ENCODE measurements around the gene SIRPG.

SIRPG gene

DNA sequence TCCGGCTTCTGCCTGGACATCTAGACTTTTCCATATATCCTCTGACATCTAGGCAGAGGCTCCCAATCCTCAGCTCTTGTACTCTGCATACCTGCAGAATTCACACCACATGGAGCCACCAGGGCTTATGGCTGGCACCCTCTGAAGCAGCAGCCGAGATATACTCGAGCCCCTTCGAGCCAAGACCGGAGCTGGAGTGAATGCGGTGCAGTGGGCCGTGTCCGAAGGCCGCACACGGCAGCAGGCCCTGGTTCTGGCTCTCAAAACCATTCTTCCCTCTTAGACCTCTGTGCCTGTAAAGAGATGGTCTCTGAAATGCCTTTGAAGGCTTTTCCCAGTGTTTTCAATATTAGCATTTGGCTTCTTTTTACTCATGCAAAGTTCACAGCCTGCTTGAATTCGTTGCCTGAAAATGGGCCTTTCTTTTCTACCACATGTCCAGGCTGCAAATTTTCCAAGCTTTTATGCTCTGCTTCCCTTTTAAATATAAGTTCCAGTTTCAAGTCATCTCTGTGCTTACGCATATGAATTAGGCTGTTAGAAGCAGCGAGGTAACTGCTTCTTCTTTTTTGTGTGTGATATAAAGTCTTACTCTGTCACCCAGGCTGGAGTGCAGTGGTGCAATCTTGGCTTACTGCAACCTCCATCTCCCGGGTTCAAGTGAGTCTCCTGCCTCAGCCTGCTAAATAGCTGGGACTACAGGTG, 33.9 kb downstream of the SIRPG start:
- no peak overlapping the region for H2AFZ ChIP-seq (ENCODE audit: low read length)
- no peak overlapping the region for H3K4me3 ChIP-seq (ENCODE audit: low read length in 2 of 2)
- no CpG with 5 or more reads among the region's 14 CpGs for WGBS, 2 donors (ENCODE audit: extremely low coverage in 2 of 2, insufficient read length in 2 of 2, insufficient replicate concordance in 1 of 2)
- no peak overlapping the region for H2AK5ac ChIP-seq (ENCODE audit: low read depth, low read length)
- no peaks in the 10 kb centered on the region for H3K4me1 ChIP-seq (ENCODE audit: control insufficient read depth in 2 of 2, insufficient read depth in 1 of 2, low read depth in 1 of 2, low read length in 2 of 2)
- no peak overlapping the region for H3K14ac ChIP-seq (ENCODE audit: low read length)
- H3K4me2 ChIP-seq (ENCODE audit: insufficient read depth, low read length, poor library complexity, severe bottlenecking): no peak overlapping the region
- no peak overlapping the region for H2BK12ac ChIP-seq (ENCODE audit: low read length)
- peaks cover 0 to 6% (median 0%) of the 10 kb centered on the region in 3 experiments for H3K27me3 ChIP-seq (ENCODE audit: control insufficient read depth in 3 of 3, insufficient read depth in 3 of 3, low read depth in 1 of 3, low read length in 3 of 3)
- H3K4ac ChIP-seq (ENCODE audit: low read length): no peak overlapping the region
- H4K91ac ChIP-seq (ENCODE audit: low read depth, low read length, poor library complexity): no peak overlapping the region
- no peaks in the 10 kb centered on the region for H3K36me3 ChIP-seq (replicated peaks in 1 of 2; ENCODE audit: control insufficient read depth in 2 of 2, insufficient read depth in 2 of 2, low read length in 2 of 2)
- no peaks in the 10 kb centered on the region for H3K9me3 ChIP-seq (replicated peaks in 1 of 2; ENCODE audit: control insufficient read depth in 2 of 2, insufficient read depth in 1 of 2, low read depth in 1 of 2, low read length in 2 of 2)
- DNase-seq (ENCODE audit: low spot score): no peak
- H2BK5ac ChIP-seq (ENCODE audit: low read length): no peak overlapping the region
- no peak overlapping the region for H3K27ac ChIP-seq (replicated peaks; ENCODE audit: low read length)
- no peak overlapping the region for H4K8ac ChIP-seq (ENCODE audit: low read depth, low read length)
- no peaks in the 10 kb centered on the region for H3K79me1 ChIP-seq (ENCODE audit: low read depth, low read length)
- no peak overlapping the region for H2BK15ac ChIP-seq (ENCODE audit: low read length)
- no peak overlapping the region for H2BK120ac ChIP-seq (ENCODE audit: low read depth, low read length)
- no peak overlapping the region for H3K23ac ChIP-seq (ENCODE audit: low read depth, low read length, poor library complexity)
- H3K9ac ChIP-seq (ENCODE audit: low read depth, low read length, poor library complexity): no peak overlapping the region
- no peak overlapping the region for H3K18ac ChIP-seq (ENCODE audit: low read length)

DNA sequence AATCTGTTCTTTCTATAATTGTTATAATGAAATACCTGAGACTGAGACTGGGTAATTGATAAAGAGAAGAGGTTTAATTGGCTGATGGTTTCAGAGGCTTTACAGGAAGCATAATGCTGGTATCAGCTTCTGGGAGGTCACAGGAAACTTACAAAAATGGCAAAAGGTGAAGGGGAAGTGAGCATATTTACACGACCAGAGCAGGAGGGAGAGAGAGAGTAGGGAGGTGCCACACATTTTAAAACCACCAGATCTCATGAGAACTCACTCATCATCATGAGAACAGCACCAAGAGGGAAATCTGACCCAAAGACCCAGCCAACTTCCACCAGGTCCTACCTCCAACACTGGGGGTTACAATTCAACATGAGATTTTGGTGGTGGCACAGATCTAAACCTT, 35.1 kb downstream of the SIRPG start:
- Histone ChIP-seq H4K91ac (ENCODE audit: low read depth, low read length, poor library complexity) (no peak overlapping the region), H3K9me3 (replicated peaks in 1 of 2; ENCODE audit: control insufficient read depth in 2 of 2, insufficient read depth in 1 of 2, low read depth in 1 of 2, low read length in 2 of 2) (no peaks in the 10 kb centered on the region), H2BK15ac (ENCODE audit: low read length) (no peak overlapping the region), H3K79me1 (ENCODE audit: low read depth, low read length) (no peaks in the 10 kb centered on the region), H3K4me1 (ENCODE audit: control insufficient read depth in 2 of 2, insufficient read depth in 1 of 2, low read depth in 1 of 2, low read length in 2 of 2) (no peaks in the 10 kb centered on the region), H2BK5ac (ENCODE audit: low read length) (no peak overlapping the region), H4K8ac (ENCODE audit: low read depth, low read length) (no peak overlapping the region), H3K9ac (ENCODE audit: low read depth, low read length, poor library complexity) (no peak overlapping the region), H2BK120ac (ENCODE audit: low read depth, low read length) (no peak overlapping the region), H3K27me3 (ENCODE audit: control insufficient read depth in 3 of 3, insufficient read depth in 3 of 3, low read depth in 1 of 3, low read length in 3 of 3) (peaks cover 0 to 2% (median 0%) of the 10 kb centered on the region in 3 experiments), H3K27ac (replicated peaks; ENCODE audit: low read length) (no peak overlapping the region), H2AFZ (ENCODE audit: low read length) (no peak overlapping the region), H3K14ac (ENCODE audit: low read length) (no peak overlapping the region), H3K4me3 (ENCODE audit: low read length in 2 of 2) (no peak overlapping the region), H3K4me2 (ENCODE audit: insufficient read depth, low read length, poor library complexity, severe bottlenecking) (no peak overlapping the region), H3K4ac (ENCODE audit: low read length) (no peak overlapping the region), H2BK12ac (ENCODE audit: low read length) (no peak overlapping the region), H2AK5ac (ENCODE audit: low read depth, low read length) (no peak overlapping the region), H3K23ac (ENCODE audit: low read depth, low read length, poor library complexity) (no peak overlapping the region), H3K18ac (ENCODE audit: low read length) (no peak overlapping the region), H3K36me3 (replicated peaks in 1 of 2; ENCODE audit: control insufficient read depth in 2 of 2, insufficient read depth in 2 of 2, low read length in 2 of 2) (no peaks in the 10 kb centered on the region)
- DNase-seq (ENCODE audit: low spot score): no peak
- WGBS, 2 donors (ENCODE audit: extremely low coverage in 2 of 2, insufficient read length in 2 of 2, insufficient replicate concordance in 1 of 2): no CpG with 5 or more reads among the region's 1 CpG

DNA sequence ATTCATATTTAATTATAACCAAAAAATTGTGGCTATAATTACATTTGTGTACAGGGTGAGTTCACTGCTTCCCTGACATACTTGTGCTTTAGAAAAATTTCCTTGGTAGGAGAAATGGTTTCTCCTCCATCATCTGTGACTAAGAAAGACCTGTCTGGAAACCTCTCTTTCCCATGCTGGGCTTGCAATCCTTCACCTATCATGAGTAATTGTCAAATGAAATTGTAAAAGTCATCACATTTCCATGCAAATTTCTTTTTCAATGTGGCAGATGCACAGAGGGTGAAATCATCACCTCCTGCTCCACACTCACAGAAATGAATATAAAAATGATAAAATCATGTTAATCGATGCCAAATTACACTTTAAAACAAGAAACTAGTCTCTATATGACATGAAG, 36.3 kb downstream of the SIRPG start:
- H4K91ac ChIP-seq (ENCODE audit: low read depth, low read length, poor library complexity): no peak overlapping the region

DNA sequence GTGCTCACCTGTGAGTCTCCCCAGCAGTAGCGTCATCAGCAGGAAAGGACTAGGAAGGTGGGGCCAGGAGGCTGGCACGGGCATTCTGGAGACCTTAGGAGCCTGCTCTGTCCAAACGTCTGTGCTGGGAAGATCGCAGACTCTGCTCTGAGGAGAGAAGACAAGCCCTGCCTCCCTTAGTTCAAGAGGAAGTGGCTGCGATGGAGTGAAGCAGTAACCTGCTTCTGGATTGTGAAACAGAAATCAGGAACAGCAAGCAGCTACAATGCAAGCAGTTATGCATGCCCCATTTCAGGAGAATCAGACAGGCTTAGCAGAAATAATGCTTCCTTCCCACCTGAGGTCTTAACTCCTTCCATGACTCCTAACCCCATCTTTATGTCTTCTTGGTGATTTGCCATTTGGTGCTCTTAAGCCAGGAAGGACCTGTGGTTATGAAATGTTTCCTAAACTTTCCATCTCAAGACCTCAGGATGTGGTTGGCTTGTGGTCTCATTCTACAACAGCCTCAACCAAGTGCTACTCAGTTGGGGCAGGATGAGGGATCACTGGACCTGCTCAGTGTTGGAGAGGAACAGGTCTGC, 37.6 kb downstream of the SIRPG start, which contains the start of gene SIRPB1:
TSS of gene SIRPB1 (minus strand) at position 149 of the 584 bp plus-strand sequence. CDS start at position 84, 65 bp downstream.
- H3K9ac ChIP-seq (ENCODE audit: low read depth, low read length, poor library complexity): no peak within 1 kb of the TSS
- no peak within 1 kb of the TSS for H2BK12ac ChIP-seq (ENCODE audit: low read length)
- H3K4me3 ChIP-seq (ENCODE audit: low read length in 2 of 2): peak within 1 kb of the TSS in 1 of 2 donors; percentile 18
- no peak within 1 kb of the TSS for H2AFZ ChIP-seq (ENCODE audit: low read length)
- H3K79me1 ChIP-seq (ENCODE audit: low read depth, low read length): no peaks in the 10 kb centered on the region
- no peak for DNase-seq (ENCODE audit: low spot score)
- H3K23ac ChIP-seq (ENCODE audit: low read depth, low read length, poor library complexity): no peak within 1 kb of the TSS
- WGBS, 2 donors (ENCODE audit: extremely low coverage in 2 of 2, insufficient read length in 2 of 2, insufficient replicate concordance in 1 of 2): no CpG with 5 or more reads among the region's 5 CpGs
- no peak within 1 kb of the TSS for H3K18ac ChIP-seq (ENCODE audit: low read length)
- no peak within 1 kb of the TSS for H4K91ac ChIP-seq (ENCODE audit: low read depth, low read length, poor library complexity)
- no peak within 1 kb of the TSS for H2BK5ac ChIP-seq (ENCODE audit: low read length)
- no peaks in the 10 kb centered on the region for H3K4me1 ChIP-seq (ENCODE audit: control insufficient read depth in 2 of 2, insufficient read depth in 1 of 2, low read depth in 1 of 2, low read length in 2 of 2)
- no peak within 1 kb of the TSS for H3K4ac ChIP-seq (ENCODE audit: low read length)
- no peak within 1 kb of the TSS for H3K14ac ChIP-seq (ENCODE audit: low read length)
- H2BK15ac ChIP-seq (ENCODE audit: low read length): no peak within 1 kb of the TSS
- H3K9me3 ChIP-seq (replicated peaks in 1 of 2; ENCODE audit: control insufficient read depth in 2 of 2, insufficient read depth in 1 of 2, low read depth in 1 of 2, low read length in 2 of 2): no peaks in the 10 kb centered on the region
- no peak within 1 kb of the TSS for H2BK120ac ChIP-seq (ENCODE audit: low read depth, low read length)
- H2AK5ac ChIP-seq (ENCODE audit: low read depth, low read length): no peak within 1 kb of the TSS
- H3K27me3 ChIP-seq (ENCODE audit: control insufficient read depth in 3 of 3, insufficient read depth in 3 of 3, low read depth in 1 of 3, low read length in 3 of 3): no peaks in the 10 kb centered on the region
- H3K4me2 ChIP-seq (ENCODE audit: insufficient read depth, low read length, poor library complexity, severe bottlenecking): no peak within 1 kb of the TSS
- no peak within 1 kb of the TSS for H4K8ac ChIP-seq (ENCODE audit: low read depth, low read length)
- H3K36me3 ChIP-seq (replicated peaks in 1 of 2; ENCODE audit: control insufficient read depth in 2 of 2, insufficient read depth in 2 of 2, low read length in 2 of 2): no peaks in the 10 kb centered on the region
- no peak within 1 kb of the TSS for H3K27ac ChIP-seq (replicated peaks; ENCODE audit: low read length)

More for the DNA sequence above, 36.3 kb downstream of the SIRPG start:
- no peak overlapping the region for H3K23ac ChIP-seq (ENCODE audit: low read depth, low read length, poor library complexity)
- H2BK120ac ChIP-seq (ENCODE audit: low read depth, low read length): no peak overlapping the region
- H3K9me3 ChIP-seq (replicated peaks in 1 of 2; ENCODE audit: control insufficient read depth in 2 of 2, insufficient read depth in 1 of 2, low read depth in 1 of 2, low read length in 2 of 2): no peaks in the 10 kb centered on the region
- H3K27ac ChIP-seq (replicated peaks; ENCODE audit: low read length): no peak overlapping the region
- no peak for DNase-seq (ENCODE audit: low spot score)
- H3K36me3 ChIP-seq (replicated peaks in 1 of 2; ENCODE audit: control insufficient read depth in 2 of 2, insufficient read depth in 2 of 2, low read length in 2 of 2): no peaks in the 10 kb centered on the region
- H3K18ac ChIP-seq (ENCODE audit: low read length): no peak overlapping the region
- no peak overlapping the region for H3K4me2 ChIP-seq (ENCODE audit: insufficient read depth, low read length, poor library complexity, severe bottlenecking)
- H3K27me3 ChIP-seq (ENCODE audit: control insufficient read depth in 3 of 3, insufficient read depth in 3 of 3, low read depth in 1 of 3, low read length in 3 of 3): no peaks in the 10 kb centered on the region
- H4K8ac ChIP-seq (ENCODE audit: low read depth, low read length): no peak overlapping the region
- no peak overlapping the region for H2AFZ ChIP-seq (ENCODE audit: low read length)
- no peak overlapping the region for H2BK15ac ChIP-seq (ENCODE audit: low read length)
- no peak overlapping the region for H2BK12ac ChIP-seq (ENCODE audit: low read length)
- H3K79me1 ChIP-seq (ENCODE audit: low read depth, low read length): no peaks in the 10 kb centered on the region
- no peak overlapping the region for H2BK5ac ChIP-seq (ENCODE audit: low read length)
- H3K14ac ChIP-seq (ENCODE audit: low read length): no peak overlapping the region
- H3K4ac ChIP-seq (ENCODE audit: low read length): no peak overlapping the region
- no CpG with 5 or more reads among the region's 1 CpG for WGBS, 2 donors (ENCODE audit: extremely low coverage in 2 of 2, insufficient read length in 2 of 2, insufficient replicate concordance in 1 of 2)
- H3K9ac ChIP-seq (ENCODE audit: low read depth, low read length, poor library complexity): no peak overlapping the region
- H3K4me1 ChIP-seq (ENCODE audit: control insufficient read depth in 2 of 2, insufficient read depth in 1 of 2, low read depth in 1 of 2, low read length in 2 of 2): no peaks in the 10 kb centered on the region
- H3K4me3 ChIP-seq (ENCODE audit: low read length in 2 of 2): no peak overlapping the region
- no peak overlapping the region for H2AK5ac ChIP-seq (ENCODE audit: low read depth, low read length)
